GM18511 (cell line): ENCODE data around the gene MOCS3.
"Not testable (repeated sequence)": the region's sequence is repeated elsewhere in the genome, so short reads cannot be mapped to it uniquely, and the experiment has no call there.

Experiments used
- ATAC-seq: cut with Tn5 transposase; IDR thresholded peaks from one replicate; pipeline ENCODE4 v1.9.1; 2021; ENCODE audit warnings: mild to moderate bottlenecking, moderate library complexity; ENCODE audit not compliant: unreplicated experiment

MOCS3 gene

DNA sequence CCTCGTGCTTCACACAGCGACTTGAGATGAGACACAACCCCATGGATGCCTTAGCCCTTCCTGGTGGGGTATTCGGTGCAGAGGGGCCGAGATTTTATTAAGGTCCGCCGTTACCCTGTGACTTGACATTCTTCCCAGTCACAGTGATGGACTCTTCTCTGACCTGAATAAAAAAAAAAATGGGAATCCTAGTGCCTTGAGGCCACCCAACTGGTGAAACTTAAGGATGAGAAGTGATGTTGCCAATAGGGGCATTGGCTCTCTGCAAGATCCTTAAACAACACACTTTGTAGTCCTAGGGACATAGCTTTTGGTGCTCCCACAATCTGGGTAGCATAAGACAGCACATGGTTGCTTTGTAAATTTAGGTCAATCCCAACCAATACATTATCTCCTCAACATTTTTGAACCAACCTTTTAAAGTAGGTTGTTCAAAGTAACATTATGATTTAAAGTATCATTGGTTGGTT, 26.6 kb upstream of the MOCS3 start:
- no peak for ATAC-seq

DNA sequence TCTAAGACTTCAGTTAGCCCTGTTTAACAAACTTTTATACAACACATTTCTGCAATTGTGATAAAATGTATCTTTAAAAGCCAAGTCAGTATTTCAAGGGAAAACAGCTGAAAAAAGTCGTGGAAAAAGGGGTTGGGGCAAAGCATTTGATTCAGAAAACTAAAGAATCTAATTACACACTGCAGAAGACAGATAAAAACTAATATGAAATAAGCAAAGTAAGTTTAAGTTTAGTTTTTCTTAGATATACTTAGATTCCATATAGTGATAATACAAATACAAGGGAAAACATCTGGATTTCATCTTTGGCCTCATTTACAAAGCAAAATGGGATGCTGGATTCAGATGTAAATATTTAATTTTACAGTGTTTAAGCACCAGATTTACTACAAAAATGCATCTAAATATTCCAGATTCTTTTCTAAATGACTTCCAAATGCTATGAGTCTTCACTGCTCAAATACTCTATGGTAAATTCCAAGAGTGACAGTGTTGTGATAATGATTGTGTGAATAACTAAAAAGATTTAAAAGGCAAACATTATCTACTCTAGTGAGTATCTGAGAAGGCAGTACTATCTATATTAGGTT, 25.8 kb upstream of the MOCS3 start:
- ATAC-seq = no peak

DNA sequence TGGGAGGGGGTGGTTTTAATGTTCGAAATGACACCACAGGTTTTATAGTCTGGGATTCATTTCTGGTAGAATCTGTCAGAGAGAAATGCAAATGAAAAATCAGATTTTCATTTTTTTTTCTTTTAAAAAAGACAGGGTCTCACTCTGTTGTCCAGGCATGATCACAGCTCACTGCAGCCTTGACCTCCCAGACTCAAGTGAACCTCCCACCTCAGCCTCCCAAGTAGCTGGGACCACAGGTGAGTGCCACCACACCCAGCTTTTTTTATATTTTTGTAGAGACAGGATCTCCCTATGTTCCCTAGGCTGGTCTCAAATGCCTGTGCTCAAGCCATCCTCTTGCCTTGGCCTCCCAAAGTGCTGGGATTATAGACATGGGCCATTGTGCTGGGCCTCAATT, 25.0 kb upstream of the MOCS3 start:
- ATAC-seq = no peak

DNA sequence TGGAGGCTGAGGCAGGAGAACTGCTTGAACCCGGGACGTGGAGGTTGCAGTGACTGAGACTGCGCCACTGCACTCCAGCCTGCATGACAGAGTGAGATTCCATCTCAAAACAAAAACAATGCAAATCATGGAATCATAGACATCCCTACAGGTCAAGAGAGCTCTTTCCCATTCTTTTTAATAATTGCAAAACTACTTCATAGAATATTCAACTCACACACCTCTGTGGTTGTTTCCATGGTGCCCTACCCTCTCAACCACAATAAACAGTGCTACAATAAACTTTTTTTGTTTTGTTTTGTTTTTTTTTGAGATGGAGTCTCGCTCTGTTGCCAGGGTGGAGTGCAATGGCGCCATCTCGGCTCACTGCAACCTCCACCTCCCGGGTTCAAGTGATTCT, 15.5 kb upstream of the MOCS3 start:
- ATAC-seq = no peak

DNA sequence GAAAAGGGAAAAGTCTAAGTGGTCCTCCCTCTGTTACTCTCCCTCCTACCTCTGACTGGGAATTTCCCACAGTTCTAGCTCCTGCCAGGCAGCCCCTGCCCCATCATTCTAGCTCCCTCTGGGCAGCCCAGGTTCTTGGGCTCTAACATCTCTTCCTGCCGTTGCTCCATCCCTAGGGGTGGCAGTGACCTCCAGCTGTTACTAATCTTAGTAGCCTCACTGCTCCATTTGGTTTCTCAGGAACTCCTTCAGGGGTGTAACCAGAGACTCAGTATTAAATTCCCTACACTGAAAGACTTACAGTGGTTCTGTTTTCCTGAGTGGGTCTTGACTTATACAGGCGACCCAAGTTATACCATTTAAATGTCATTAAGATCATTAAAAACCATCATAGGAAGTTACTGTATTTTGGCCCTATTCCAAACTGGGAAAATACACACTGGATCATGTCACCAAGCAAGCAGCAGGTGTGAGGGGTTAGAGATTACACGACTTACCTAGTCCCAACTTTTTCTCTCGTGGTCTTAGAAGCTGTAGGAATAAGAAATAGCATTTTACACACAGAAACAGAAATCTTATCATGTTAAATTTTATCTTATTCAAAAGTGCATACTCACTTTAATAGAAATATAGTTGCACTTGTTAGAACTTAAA, 10.4 kb upstream of the MOCS3 start:
- ATAC-seq = no peak

DNA sequence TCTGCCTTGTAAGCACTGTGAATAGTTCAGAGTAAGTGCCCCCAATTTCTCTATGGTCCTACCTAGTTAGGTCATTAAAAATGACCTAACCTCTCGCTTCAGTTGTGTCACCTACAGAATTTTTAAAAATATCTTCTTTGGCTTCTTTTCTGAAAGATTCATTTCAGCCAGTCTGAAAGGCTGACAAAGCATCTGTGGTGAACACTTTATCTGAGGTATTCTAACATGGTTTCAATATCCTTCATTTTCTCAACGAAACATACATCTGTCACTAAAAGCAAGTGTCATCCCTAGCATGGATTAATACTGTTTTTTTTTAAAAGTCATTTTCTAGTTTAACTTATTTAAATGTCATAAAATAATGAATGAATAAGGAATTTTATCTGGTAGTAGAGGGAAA, 5.4 kb upstream of the MOCS3 start:
- no peak for ATAC-seq

DNA sequence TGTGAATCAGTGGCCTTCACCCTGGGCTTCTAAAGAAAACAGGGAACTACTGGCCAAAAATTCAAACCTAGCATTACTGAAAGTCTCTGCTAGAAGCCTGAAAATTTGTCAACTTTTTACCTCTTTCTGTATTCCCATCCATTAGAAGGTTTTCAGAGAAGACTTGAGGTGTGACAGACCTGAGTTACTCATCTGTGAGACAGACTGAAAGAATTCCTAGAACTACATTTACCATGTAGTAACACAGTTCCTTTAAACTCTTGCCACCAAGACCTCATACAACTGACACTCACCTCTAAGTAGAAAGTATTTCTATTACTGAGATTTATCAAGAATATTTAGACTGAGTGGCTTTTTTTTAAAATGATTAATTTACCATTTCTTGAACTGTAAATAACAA, 4.8 kb upstream of the MOCS3 start:
- ATAC-seq = no peak

DNA sequence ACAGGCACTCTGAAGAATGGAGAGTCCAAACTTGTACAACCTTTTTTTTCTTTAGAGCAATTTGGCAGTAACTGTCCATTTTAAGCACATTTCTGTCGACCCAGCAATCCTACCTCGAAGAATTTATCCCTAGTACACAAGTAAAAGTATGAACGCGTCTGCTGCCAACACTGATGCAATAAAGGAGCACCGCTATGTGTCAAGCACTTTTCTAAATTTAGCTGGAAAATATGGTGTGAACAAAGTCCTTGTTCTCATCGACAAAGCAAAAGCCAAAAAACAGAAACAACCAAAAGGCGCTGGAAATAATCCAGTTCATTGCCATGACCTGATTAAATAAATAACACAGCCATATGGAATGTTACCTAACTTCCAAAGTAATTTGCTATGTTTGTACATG, 1.3 kb upstream of the MOCS3 start:
- ATAC-seq = no peak

DNA sequence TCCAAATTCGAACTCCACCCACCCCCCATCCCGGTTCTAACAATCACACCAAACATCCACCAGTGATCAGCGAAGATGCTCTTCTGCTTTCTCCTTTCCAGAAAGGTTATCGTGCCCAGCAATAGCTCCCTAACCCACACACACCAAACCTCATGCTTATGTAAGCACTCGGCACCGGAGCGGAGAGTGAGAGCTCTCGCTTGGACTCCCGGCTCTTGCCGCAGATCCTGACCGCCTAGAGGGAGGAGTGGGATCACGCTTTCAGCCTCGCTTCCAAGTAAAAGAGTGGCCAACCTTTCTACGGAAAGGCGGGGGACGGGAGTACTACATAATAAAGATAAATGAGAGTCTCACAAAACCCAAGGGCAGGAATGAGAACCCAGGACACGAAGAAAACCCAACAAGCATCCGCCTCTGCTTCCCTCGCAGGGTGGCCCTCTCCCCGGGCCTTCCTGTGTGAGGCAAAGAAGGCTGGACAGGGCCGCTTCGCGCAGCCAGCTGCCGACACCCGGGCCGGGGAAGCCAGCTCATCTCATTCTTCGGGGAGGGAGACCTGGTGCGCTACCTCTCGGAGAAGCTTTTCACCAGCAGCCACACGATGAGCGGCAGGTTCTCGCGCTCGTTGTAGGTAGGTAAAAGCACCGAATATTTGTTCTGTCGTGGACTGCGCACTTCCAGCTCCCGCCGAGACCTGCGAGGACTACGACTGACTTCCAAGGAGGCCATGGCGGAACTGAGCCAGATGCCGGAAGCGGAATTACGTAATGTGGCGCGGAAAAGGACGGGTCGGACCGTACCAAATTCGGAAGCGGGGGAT, 612 bp upstream of the MOCS3 start, which contains the start of gene DPM1:
DPM1 (minus strand) TSS at position 735 of the 817 bp plus-strand sequence; CDS start at position 726, 9 bp downstream.
- peak; percentile 84 for ATAC-seq

DNA sequence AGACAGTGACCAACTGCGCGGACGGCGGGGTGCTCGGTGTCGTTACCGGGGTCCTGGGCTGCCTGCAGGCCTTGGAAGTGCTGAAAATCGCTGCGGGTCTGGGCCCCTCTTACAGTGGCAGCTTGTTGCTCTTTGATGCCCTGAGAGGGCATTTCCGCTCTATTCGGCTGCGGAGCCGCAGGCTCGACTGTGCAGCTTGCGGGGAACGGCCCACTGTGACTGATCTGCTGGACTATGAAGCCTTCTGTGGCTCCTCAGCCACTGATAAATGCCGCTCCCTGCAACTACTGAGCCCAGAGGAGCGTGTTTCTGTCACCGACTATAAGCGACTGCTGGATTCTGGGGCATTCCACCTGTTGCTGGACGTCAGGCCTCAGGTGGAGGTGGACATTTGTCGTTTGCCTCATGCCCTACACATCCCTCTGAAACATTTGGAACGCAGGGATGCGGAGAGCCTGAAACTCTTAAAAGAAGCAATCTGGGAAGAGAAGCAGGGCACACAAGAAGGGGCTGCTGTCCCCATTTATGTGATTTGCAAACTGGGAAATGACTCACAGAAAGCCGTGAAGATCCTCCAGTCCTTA, 1.0 kb downstream of the MOCS3 start:
- no peak for ATAC-seq

DNA sequence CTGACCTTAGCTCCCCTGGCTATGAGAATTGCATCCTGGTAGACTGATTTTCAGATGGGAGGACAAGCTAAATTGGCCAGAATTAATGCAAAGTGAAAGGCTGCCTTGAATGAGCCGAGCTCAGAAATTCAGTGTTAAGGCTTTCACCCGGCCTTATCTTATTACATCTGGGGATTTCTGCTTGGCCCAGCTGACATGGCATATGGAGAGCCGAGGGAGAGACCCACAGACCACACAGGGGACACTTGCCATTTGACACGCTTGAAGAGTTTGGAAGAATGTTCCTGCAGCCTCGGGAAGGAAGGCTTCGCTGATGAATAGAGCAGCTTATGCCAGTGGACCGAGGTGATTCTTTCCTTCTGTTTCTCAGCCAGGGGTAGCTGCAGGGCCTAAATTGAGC, 9.0 kb downstream of the MOCS3 start:
- no peak for ATAC-seq

DNA sequence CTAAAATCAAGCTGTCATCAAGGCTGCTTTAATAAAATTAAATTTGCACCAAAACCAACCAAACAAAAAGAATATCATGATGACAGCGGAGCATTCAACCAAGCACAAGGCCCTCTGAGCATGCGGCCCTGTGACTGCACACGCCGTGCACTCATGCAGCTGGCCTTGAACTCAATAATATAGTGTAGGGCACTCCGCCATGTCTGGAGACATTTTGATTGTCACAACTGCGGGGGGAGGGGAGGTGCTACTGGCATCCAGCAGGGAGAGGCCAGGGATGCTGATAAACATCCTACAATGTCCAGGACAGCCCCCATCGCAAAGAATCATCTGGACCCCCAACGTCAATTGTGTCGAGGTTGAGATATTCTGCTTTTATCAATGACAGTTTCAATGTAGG, 9.7 kb downstream of the MOCS3 start:
- ATAC-seq = no peak

DNA sequence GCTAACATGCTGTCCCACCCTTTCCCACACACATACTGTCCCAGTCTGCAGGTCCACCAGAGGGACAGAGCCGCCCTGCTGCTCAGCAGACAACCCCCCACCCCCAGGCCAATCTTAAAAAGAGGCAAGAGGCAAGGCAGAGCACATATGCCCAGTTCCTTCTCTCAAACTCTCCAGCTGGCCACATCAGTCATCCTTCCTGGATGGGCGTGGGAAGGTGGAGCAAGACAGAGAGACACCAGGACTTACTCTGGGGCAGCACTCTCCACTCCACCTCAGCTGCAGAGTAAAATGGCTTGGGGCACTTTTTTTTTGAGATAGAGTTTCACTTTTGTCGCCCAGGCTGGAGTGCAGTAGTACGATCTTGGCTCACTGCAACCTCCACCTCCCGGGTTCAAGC, 10.8 kb downstream of the MOCS3 start:
- no peak for ATAC-seq

DNA sequence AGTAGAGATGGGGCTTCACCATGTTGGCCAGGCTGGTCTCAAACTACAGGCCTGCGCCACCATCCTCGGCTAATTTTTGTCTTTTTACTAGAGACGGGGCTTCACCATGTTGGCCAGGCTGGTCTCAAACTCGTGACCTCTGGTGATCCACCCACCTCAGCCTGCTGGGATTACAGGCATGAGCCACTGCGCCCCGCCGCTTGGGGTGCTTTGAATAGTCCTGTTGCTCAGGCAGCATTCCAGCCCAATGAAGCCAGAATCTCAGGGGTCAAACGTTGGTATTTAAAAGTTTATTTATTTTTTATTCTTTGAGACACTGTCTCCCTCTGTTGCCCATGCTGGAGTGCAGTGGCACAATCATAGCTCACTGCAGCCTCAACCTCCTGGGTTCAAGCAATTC, 11.3 kb downstream of the MOCS3 start:
- ATAC-seq = no peak

DNA sequence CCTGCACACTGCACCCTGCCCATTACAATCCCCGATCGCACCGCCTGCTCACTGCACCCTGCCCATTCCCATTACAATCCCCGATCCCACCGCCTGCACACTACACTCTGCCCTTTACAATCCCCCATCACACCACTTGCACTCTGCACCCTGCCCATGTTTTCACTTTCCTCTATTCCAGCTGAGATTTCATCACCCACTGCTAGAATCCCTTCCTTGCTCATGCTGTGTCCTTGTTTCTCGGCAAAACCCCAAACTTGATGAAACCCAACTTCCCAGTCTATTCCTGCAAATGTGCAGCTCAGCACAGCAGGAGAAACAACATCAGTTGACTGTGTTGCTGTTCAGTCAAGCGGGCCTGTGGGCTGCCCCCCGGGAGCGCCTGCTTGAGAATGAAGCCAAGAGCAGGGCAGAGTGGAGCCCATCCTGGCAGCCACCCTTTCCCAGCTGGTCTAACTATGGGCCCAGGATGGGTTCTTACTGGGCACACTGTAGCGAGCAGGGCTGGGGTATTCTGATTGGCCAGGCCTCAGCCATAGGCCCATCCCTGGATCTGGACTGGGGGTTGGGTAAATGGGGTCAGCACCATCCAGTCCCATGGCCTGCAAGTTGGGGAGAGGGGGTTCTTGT, 17.2 kb downstream of the MOCS3 start:
- no peak for ATAC-seq

DNA sequence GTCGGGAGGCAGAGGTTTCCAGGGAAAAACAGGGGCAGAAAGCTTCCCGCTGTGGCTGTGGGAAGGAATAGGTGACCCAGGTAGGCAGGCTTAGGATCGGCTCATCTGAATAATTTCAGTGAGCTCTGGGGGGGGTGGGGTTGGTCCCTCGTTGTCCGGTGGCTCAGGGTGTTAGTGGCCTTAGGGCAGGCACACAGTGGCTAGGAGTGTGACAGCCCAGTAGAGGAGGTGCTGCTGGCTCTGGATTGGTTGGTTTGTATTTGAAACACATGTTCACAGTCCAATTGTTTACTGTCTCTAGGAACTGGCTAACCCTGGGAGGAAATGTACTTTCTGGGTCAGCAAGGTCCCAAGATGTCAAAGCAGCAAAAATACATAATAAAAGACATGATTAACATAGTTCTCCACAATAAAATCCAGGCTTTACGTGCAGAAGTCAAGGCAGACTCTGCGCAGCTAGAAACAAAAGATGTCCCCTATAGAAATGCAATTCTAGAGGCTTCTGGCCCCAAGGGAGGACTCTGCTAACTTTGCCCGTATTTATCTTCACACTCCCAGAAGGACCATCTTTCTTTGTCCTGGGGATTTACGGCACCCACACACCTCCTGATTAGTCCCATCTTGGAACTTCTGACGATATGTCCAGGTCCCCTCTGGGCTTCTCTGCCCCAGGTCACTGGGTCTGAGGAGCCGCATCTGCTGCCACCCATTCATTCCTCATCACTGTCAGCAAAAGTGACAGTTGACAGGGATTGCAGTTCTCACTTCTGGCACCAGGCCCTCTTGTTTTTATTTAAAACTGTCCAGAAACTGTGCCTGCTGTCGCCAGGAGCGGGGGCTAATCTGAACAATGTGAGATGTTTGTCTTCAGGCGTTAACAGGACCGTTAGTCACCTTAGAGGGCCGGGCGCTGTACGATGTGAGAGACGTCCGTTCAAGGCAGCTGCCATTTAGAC, 18.7 kb downstream of the MOCS3 start:
- ATAC-seq = no peak

DNA sequence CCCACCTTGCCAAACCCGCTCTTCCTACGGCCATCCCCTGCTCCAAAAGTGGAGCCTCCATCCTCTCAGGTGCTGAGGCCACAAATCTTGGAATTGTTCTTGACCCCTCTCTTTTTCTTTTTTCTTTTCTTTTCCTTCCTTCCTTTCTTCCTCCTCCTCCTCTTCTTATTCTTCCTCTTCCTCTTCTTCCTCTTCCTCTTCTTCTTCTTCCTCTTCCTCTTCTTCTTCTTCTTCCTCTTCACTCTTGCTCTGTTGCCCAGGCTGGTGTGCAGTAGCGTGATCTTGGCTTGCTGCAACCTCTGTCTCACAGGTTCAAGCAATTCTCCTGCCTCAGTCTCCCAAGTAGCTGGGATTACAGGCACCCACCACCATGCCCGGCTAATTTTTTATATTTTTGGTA, 19.9 kb downstream of the MOCS3 start:
- ATAC-seq = not testable (repeated sequence)

DNA sequence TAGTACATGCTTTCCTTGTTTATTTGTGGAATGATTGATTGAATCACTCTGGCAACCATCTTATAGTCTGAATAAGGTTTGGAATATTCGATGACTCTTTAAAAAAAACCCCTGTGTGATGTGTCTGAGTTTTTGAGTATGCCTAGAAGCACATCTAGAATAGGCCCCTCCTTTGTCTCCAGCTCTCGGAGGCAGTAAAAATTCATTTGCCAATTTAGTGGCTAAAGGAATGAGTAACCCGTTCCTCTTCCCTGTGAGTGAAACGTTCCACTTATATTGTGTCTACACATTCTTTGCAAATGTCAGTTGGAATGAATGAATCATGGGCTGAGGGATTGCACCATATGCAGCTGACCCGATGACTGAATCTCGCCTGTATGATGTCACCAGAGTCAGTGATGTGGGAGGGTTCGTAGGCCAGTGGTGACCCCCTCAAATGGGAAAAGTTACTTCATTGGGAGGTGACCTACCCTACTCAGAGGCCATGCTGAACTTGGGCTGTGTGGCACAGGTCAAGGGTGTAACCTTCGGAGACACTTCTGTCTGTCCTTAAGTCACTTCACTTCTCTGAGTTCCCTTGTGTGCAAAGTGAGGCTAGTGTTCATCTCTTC, 21.6 kb downstream of the MOCS3 start:
- no peak for ATAC-seq

DNA sequence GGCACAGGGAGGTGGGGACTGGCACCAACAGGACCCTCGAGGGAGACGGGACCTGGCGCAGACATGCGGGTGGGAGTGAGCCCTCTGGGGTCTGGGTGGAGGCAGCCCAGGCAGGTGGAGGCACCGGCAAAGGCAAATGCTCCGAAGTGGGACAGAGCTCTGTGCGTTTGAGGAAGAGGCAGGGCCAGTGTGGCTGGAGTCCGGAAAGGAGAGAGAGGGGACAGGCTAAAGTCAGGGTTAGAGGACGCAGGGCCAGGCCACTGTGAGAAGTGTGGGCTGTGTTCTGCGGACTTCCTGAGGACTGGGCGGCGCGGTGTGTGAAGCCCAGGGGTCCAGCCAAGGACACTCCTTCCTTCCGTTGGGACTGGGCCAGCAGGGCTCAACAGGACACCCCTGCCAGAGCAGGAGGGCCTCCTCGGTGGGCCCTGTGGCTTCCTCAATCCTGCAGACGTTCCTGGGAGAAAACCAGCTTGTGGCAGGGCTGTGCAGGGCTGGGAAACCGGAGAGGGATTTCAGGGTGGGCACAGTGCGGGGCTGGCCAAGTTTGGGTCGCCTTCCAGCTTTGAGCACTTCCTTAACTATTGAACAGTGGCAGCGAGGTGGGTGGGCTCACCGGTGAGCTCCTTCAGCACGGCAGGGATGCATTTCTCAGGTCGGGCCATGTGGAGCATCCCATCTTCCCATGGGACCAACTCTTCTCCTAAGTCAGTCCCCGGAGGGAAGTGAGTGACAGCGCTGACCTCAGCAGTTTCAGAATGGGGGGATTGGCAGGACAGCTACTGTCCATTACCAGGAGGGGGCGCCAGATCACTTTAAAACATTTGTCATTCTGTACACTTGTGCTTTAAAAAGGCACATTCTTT, 22.5 kb downstream of the MOCS3 start:
- ATAC-seq = no peak
